SH-SY5Y (cell line): ENCODE data around the gene ZC4H2.

Source experiments
- GATA2 ChIP-seq: IDR thresholded peaks from 2 replicates; pipeline ENCODE4 v1.6.1; 2011; ENCODE audit warnings: mild to moderate bottlenecking, low read depth, low read length
- GATA3 ChIP-seq: IDR thresholded peaks from 2 replicates; pipeline ENCODE4 v1.6.1; 2011; ENCODE audit warnings: low read depth, mild to moderate bottlenecking, low read length, moderate library complexity

DNA sequence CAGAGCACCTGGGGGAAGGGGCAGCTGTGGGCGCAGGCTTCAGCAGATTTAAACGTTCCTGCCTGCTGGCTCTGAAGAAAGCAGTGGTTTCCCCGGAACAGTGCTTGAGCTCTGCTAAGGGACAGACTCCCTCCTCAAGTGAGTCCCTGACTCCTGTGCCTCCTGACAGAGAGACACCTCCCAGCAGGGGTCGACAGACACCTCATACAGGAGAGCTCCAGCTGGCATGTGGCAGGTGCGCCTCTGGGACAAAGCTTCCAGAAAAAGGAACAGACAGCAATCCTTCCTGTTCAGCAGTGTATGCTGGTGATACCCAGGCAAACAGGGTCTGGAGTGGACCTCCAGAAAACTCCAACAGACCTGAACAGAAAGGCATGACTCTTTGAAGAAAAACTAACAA lies 68.1 kb downstream of the ZC4H2 start:
- TF ChIP-seq GATA3 (no peak), GATA2 (no peak)
